ENCODE measurements around the gene AKAIN1. TPM values are rescaled to one million over a fixed set of nuclear protein-coding genes. Genes with fewer than 3 reads are reported as not detected.

Gene AKAIN1
- polyA plus RNA-seq, 3 donors from 2014 or later: not detected

- no peak for DNase-seq
- Mint-ChIP-seq H3K4me1 (no peaks in the 10 kb centered on the region), H3K27ac (no peak overlapping the region), H3K4me3 (no peak overlapping the region), H3K36me3 (no peaks in the 10 kb centered on the region), H3K9me3 (no peaks in the 10 kb centered on the region), H3K27me3 (ENCODE audit: low read depth in 3 of 3) (peaks cover 2 to 6% (median 2%) of the 10 kb centered on the region in 3 donors)
These were observed 93.4 kb downstream of the AKAIN1 start for GRCh38 chr18:5103693-5104092.

GRCh38 chr18:5103286-5103685 lies 93.8 kb downstream of the AKAIN1 start:
- H3K9me3 Mint-ChIP-seq: no peaks in the 10 kb centered on the region
- H3K27me3 Mint-ChIP-seq (ENCODE audit: low read depth in 3 of 3): peaks cover 2 to 4% (median 4%) of the 10 kb centered on the region in 3 donors
- no peak overlapping the region for H3K27ac Mint-ChIP-seq
- H3K4me3 Mint-ChIP-seq: no peak overlapping the region
- no peak for DNase-seq
- no peaks in the 10 kb centered on the region for H3K4me1 Mint-ChIP-seq
- no peaks in the 10 kb centered on the region for H3K36me3 Mint-ChIP-seq

- no peaks in the 10 kb centered on the region for H3K4me1 Mint-ChIP-seq
- DNase-seq: no peak
- no peaks in the 10 kb centered on the region for H3K36me3 Mint-ChIP-seq
- peaks cover 2 to 4% (median 3%) of the 10 kb centered on the region in 3 donors for H3K27me3 Mint-ChIP-seq (ENCODE audit: low read depth in 3 of 3)
- no peak overlapping the region for H3K27ac Mint-ChIP-seq
- no peak overlapping the region for H3K4me3 Mint-ChIP-seq
- peaks cover 0 to 8% (median 1%) of the 10 kb centered on the region in 6 donors for H3K9me3 Mint-ChIP-seq
These were observed 99.8 kb downstream of the AKAIN1 start for GRCh38 chr18:5097116-5097703.

GRCh38 chr18:5095239-5095638 lies 101.8 kb downstream of the AKAIN1 start:
- Mint-ChIP-seq H3K36me3 (no peaks in the 10 kb centered on the region), H3K27ac (no peak overlapping the region), H3K4me1 (no peaks in the 10 kb centered on the region), H3K4me3 (no peak overlapping the region), H3K27me3 (ENCODE audit: low read depth in 3 of 3) (peaks cover 0 to 2% (median 2%) of the 10 kb centered on the region in 3 donors), H3K9me3 (peaks cover 0 to 21% (median 4%) of the 10 kb centered on the region in 6 donors)
- DNase-seq: no peak

DNA sequence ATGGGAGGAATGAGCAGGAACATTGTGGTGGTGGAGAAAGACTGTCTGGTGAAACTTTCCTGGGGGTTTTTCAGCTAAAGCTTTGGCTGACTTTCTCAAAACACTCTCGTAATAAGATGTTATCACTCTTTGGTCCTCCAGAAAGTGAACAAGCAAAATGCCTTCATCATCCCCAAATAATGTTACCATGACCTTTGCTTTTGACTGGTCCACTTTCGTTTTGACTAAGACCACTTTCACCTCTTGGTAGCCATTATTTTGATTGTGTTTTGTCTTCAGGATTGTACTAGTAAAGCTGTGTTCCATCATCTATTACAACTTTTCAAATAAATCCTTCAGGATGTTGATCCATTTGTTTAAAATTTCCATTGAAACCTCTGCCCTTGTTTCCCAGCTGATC lies 103.2 kb downstream of the AKAIN1 start:
- no peak for DNase-seq
- Mint-ChIP-seq H3K36me3 (no peaks in the 10 kb centered on the region), H3K27me3 (ENCODE audit: low read depth in 3 of 3) (peaks cover 0 to 3% (median 2%) of the 10 kb centered on the region in 3 donors), H3K4me3 (no peak overlapping the region), H3K4me1 (no peaks in the 10 kb centered on the region), H3K27ac (no peak overlapping the region), H3K9me3 (peaks cover 0 to 29% (median 4%) of the 10 kb centered on the region in 6 donors)

Other genes with a start within 250 kb of the AKAIN1 start
- 10 to 100 TPM; 11.6 to 17.9 (median 14.3) TPM for gene ZBTB14, start 98.5 kb upstream of the AKAIN1 start, polyA plus RNA-seq